ENCODE results near the gene RTBDN. TPM values are rescaled to one million over a fixed set of nuclear protein-coding genes. Genes with fewer than 3 reads are reported as not detected.

The RTBDN gene
- total and polyA plus RNA-seq, 2 of the 8 experiments (the other 6 are each of a cell fraction or from before 2014, with no cell fraction given), result 4.0 to 4.8 TPM

DNA sequence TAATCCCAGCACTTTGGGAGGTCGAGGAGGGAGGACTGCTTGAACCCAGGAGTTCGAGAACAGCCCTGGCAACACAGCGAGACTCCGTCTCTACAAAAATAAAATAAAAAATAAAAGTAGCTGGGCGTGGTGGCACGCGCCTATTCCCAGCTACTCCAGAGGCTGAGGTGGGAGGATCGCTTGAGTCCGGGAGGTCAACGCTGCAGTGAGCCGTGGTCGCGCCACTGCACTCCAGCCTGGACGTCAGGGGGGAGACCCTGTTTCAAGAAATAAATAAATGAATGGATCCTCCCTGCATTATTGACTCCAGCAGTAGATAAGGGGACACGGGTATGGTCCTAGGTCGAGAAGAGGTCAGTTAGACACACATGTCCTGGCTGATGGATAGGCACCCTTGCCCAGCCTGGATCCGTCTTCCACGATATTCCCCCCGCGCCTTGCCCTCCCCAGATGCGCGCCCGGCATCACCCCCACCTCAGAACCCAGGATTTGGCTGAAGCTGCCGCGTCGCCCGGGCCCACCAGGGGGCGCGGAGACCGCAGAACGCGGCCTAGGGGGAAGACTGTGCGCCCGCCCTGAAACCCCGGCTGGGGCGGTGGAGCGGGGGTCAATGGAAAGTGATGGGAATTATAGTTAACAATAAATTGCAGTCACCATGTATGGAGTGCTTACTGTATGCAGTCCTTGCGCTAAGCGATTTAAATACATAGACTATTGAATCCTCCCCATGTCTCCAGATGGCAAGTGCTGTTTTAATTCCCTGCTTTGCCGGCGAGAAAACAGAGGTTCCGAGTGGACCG is 57.0 kb downstream of the RTBDN start (continued):
- TF ChIP-seq, protein P1, sequence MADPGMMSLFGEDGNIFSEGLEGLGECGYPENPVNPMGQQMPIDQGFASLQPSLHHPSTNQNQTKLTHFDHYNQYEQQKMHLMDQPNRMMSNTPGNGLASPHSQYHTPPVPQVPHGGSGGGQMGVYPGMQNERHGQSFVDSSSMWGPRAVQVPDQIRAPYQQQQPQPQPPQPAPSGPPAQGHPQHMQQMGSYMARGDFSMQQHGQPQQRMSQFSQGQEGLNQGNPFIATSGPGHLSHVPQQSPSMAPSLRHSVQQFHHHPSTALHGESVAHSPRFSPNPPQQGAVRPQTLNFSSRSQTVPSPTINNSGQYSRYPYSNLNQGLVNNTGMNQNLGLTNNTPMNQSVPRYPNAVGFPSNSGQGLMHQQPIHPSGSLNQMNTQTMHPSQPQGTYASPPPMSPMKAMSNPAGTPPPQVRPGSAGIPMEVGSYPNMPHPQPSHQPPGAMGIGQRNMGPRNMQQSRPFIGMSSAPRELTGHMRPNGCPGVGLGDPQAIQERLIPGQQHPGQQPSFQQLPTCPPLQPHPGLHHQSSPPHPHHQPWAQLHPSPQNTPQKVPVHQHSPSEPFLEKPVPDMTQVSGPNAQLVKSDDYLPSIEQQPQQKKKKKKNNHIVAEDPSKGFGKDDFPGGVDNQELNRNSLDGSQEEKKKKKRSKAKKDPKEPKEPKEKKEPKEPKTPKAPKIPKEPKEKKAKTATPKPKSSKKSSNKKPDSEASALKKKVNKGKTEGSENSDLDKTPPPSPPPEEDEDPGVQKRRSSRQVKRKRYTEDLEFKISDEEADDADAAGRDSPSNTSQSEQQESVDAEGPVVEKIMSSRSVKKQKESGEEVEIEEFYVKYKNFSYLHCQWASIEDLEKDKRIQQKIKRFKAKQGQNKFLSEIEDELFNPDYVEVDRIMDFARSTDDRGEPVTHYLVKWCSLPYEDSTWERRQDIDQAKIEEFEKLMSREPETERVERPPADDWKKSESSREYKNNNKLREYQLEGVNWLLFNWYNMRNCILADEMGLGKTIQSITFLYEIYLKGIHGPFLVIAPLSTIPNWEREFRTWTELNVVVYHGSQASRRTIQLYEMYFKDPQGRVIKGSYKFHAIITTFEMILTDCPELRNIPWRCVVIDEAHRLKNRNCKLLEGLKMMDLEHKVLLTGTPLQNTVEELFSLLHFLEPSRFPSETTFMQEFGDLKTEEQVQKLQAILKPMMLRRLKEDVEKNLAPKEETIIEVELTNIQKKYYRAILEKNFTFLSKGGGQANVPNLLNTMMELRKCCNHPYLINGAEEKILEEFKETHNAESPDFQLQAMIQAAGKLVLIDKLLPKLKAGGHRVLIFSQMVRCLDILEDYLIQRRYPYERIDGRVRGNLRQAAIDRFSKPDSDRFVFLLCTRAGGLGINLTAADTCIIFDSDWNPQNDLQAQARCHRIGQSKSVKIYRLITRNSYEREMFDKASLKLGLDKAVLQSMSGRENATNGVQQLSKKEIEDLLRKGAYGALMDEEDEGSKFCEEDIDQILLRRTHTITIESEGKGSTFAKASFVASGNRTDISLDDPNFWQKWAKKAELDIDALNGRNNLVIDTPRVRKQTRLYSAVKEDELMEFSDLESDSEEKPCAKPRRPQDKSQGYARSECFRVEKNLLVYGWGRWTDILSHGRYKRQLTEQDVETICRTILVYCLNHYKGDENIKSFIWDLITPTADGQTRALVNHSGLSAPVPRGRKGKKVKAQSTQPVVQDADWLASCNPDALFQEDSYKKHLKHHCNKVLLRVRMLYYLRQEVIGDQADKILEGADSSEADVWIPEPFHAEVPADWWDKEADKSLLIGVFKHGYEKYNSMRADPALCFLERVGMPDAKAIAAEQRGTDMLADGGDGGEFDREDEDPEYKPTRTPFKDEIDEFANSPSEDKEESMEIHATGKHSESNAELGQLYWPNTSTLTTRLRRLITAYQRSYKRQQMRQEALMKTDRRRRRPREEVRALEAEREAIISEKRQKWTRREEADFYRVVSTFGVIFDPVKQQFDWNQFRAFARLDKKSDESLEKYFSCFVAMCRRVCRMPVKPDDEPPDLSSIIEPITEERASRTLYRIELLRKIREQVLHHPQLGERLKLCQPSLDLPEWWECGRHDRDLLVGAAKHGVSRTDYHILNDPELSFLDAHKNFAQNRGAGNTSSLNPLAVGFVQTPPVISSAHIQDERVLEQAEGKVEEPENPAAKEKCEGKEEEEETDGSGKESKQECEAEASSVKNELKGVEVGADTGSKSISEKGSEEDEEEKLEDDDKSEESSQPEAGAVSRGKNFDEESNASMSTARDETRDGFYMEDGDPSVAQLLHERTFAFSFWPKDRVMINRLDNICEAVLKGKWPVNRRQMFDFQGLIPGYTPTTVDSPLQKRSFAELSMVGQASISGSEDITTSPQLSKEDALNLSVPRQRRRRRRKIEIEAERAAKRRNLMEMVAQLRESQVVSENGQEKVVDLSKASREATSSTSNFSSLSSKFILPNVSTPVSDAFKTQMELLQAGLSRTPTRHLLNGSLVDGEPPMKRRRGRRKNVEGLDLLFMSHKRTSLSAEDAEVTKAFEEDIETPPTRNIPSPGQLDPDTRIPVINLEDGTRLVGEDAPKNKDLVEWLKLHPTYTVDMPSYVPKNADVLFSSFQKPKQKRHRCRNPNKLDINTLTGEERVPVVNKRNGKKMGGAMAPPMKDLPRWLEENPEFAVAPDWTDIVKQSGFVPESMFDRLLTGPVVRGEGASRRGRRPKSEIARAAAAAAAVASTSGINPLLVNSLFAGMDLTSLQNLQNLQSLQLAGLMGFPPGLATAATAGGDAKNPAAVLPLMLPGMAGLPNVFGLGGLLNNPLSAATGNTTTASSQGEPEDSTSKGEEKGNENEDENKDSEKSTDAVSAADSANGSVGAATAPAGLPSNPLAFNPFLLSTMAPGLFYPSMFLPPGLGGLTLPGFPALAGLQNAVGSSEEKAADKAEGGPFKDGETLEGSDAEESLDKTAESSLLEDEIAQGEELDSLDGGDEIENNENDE (IDR thresholded peaks at IDR 0.05; ENCODE audit: insufficient replicate concordance, low read length), result no peak
- TF ChIP-seq CHD2 (IDR thresholded peaks at IDR 0.05; ENCODE audit: low read length), result no peak
- TF ChIP-seq RNF2 (IDR thresholded peaks at IDR 0.05; ENCODE audit: borderline replicate concordance, low read depth, low read length, missing control alignments, poor library complexity, severe bottlenecking), result no peak
- TF ChIP-seq CBX8 (IDR thresholded peaks at IDR 0.05; ENCODE audit: borderline replicate concordance, low read depth, low read length), result no peak
- no peak for TF ChIP-seq JUN (IDR thresholded peaks at IDR 0.05; ENCODE audit: low read depth, low read length)
- TF ChIP-seq SIX5 (IDR thresholded peaks at IDR 0.05; ENCODE audit: low read depth, low read length), result no peak
- no peak for TF ChIP-seq POU5F1 (IDR thresholded peaks at IDR 0.05; ENCODE audit: low read depth, low read length)
- no peak for TF ChIP-seq KDM4A (IDR thresholded peaks at IDR 0.05; ENCODE audit: low read depth, low read length, severe bottlenecking)
- no peak for TF ChIP-seq SUZ12 (IDR thresholded peaks at IDR 0.05; ENCODE audit: low read length)

All from H1 (cell line).